Astrocyte of the cerebellum (primary cell): ENCODE measurements around the gene SHTN1.
A peak's percentile ranks its signal among the peaks of the same experiment; 100 is the strongest.

Experiments used
- DNase-seq: peaks from one replicate; pipeline ENCODE4 v3.0.0-alpha.2; 2011; ENCODE audit warnings: low read depth
- H3K4me3 ChIP-seq: 2 replicates; pipeline ENCODE4 v1.5.1; 2011; ENCODE audit warnings: mild to moderate bottlenecking, low read depth, low read length, moderate library complexity
- in situ Hi-C: cut with HindIII; loops from 2 replicates; pipeline ENCODE4 v1.10.0; 2017; ENCODE audit warnings: low sequenced_read_pairs
- TF ChIP-seq, protein P1 (sequence below): IDR thresholded peaks from 2 replicates; pipeline ENCODE4 v1.5.1; 2012; ENCODE audit warnings: low read length, low read depth, moderate library complexity, mild to moderate bottlenecking; ENCODE audit errors: missing control alignments

The SHTN1 gene

DNA sequence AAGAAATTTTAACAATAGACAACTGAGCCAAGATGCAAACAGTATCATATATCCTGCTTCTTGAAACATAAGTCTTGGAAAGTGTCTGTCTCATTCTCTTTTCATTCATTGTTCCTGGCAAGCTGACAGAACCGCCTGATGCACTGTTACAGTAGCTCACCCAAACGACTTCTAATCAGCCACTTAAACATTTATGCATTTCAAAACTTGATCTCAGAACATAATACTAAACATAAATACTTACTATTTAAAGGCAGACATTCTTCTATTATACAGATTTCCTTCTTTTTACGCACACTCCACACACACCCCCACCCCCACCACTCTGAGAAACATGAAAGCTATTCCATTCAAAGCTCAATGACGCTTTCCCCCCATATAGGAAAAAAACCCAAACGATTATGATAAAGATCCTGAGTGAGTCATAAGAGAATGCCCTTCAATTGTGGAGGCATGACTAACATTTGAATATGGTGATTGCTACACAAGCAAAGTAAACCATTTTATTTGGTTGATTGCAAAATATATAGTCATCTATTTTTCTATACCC is 30.5 kb downstream of the SHTN1 start:
- peak; percentile 57 for DNase-seq
- in situ Hi-C loops, result no loop called here
- no peak overlapping the region for H3K4me3 ChIP-seq
- TF ChIP-seq, protein P1, sequence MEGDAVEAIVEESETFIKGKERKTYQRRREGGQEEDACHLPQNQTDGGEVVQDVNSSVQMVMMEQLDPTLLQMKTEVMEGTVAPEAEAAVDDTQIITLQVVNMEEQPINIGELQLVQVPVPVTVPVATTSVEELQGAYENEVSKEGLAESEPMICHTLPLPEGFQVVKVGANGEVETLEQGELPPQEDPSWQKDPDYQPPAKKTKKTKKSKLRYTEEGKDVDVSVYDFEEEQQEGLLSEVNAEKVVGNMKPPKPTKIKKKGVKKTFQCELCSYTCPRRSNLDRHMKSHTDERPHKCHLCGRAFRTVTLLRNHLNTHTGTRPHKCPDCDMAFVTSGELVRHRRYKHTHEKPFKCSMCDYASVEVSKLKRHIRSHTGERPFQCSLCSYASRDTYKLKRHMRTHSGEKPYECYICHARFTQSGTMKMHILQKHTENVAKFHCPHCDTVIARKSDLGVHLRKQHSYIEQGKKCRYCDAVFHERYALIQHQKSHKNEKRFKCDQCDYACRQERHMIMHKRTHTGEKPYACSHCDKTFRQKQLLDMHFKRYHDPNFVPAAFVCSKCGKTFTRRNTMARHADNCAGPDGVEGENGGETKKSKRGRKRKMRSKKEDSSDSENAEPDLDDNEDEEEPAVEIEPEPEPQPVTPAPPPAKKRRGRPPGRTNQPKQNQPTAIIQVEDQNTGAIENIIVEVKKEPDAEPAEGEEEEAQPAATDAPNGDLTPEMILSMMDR, result no peak

DNA sequence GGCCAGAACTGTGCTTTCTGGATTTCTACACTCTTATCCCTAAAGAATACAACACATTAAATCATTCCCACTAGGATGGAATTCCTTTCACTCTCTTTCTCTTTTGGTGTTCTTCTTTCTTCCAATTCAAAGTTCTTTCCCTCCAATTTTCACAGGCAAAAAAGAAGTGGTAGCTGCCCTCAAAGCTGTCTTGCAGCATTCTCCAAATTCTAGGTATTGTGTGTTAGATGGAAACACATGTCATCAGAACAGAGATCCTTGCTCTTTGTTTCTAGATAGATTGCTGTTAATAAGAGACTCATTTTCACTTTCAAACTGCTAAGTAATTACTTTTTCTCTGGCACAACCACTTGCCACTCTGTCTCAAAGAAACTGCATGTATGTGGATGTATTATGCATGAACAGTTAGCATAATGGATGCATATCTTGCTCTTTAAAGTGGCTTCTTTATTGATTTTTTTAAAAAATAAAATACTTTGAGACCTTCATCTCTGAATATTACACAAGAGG is 31.0 kb downstream of the SHTN1 start:
- H3K4me3 ChIP-seq, result no peak overlapping the region
- DNase-seq, result no peak
- TF ChIP-seq, protein P1, result no peak
- in situ Hi-C loops, result no loop called here

DNA sequence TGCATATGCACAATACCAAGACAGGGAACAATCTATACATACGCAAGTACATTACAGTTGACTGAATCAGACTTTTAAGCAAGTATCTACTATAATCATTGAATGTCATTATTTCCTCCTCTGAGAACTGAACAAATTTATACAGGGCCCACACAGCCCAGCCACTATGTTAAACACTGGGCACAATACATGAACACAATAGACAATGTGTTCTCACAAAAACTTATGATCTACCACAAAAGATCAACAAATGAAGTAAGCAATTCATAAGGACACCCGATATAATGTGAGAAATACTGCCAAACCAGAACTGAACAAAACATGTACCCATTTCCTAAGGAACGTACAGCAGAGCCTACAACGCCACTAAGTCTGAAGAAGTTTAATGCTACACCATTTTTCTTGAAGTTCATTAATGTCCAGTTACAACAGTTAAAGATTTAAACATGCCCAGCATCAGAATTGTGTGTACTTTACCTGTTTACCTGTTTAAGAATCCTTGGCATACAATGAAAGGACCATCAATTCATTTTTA is 31.5 kb downstream of the SHTN1 start:
- TF ChIP-seq, protein P1, result no peak
- DNase-seq, result no peak
- H3K4me3 ChIP-seq, result no peak overlapping the region
- in situ Hi-C loops, result no loop called here

DNA sequence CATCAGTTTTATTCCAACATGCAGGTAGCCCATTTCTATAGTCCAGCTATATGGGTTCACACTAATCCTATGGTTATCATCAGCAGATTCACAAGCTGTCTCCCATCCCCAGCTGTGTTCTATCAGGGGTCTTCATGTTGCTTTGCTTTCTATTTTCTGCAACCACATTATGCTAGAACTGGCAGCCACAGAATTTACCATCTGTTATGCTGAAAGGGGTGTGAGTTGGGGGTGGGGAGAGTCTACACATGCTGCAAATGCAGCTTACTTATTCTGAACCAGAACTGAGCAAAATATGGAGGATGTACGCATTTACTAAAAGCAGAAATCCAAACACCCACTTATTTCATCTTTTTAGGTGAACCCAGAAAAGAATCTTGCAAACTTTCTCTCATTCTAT is 32.9 kb downstream of the SHTN1 start:
- no peak for DNase-seq
- in situ Hi-C loops, result no loop called here
- no peak overlapping the region for H3K4me3 ChIP-seq
- TF ChIP-seq, protein P1, result no peak

DNA sequence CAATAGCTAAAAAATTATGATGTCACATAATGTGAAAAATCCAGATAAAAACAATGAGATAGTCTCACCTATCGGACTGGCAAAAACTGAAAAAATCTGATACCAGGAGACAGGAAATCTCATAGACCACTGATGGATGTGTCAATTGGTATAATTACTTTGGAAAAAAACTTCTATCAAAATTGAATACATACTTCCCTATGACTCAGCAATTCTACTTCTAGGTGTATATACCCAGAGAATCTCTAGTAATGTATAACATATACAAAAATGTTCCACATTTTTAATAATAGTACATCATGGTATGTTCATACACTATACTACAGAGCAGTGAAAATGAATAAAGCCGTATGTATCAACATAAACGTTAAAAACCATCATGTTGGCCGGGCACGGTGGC is 34.9 kb downstream of the SHTN1 start:
- in situ Hi-C loops, result no loop called here
- no peak for DNase-seq
- no peak overlapping the region for H3K4me3 ChIP-seq
- TF ChIP-seq, protein P1, result no peak

DNA sequence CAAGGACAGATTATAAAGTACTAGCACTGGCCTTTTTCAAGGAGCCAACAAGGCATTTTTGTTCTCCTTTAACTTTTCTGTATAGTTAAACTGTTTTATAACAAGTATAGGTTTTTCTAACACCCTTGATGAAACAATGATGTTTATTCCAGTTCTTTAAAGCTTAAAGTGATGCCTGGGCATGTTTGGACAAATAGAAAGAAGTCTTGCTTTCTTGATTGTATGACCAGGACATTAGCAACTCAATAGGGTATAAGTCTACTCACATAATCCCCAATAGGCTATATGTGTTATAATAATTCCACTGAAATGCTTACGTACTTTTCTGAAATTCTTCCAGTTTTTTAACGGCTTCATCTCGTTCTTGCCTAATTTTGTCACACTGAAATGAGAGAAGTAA is 36.7 kb downstream of the SHTN1 start:
- TF ChIP-seq, protein P1, result no peak
- no peak overlapping the region for H3K4me3 ChIP-seq
- no peak for DNase-seq
- in situ Hi-C loops, result no loop called here
